HG03432 (cell line): ENCODE data around the gene ZNF605.
"Not testable (repeated sequence)": the region's sequence is repeated elsewhere in the genome, so short reads cannot be mapped to it uniquely, and the experiment has no call there.

ENCODE experiments used
- ATAC-seq: cut with Tn5 transposase; IDR thresholded peaks from one replicate; pipeline ENCODE4 v1.9.1; 2021; ENCODE audit warnings: mild to moderate bottlenecking, moderate library complexity; ENCODE audit not compliant: unreplicated experiment

ZNF605 gene

GRCh38 chr12:132908145-132909029 is 47.7 kb downstream of the ZNF605 start:
- ATAC-seq = peak; percentile 93

DNA sequence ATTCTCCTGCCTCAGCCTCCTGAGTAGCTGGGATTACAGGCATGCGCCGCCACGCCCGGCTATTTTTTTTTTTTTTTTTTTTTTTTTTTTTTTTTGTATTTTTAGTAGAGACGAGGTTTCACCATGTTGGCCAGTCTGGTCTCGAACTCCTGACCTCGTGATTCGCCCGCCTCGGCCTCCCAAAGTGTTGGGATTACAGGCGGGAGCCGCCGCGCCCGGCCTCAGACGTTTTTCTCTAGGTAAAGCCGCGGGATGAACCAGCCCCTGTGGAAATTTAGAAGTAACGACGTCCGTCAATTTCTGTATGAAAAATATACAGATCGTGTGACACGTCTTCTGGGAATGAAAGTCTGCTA is 48.3 kb downstream of the ZNF605 start:
- not testable (repeated sequence) for ATAC-seq

DNA sequence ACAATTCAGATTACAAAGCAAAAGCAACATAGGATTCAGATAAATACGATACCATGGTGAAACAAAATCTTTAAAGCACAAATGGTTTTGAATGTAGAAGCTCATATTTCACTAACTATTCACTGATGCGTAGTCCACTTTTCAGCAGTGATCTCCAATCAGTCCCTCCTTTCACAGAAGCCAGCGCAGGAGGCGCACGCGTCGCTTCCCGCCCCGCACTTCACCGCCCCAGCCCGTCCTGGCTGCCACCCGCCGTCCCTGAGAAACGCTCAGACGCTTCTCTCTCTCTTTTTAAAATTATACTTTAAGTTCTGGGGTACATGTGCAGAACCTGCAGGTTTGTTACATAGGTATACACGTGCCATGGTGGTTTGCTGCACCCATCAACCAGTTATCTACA is 48.9 kb downstream of the ZNF605 start:
- ATAC-seq = no peak

- ATAC-seq = no peak
These were observed 51.3 kb downstream of the ZNF605 start for GRCh38 chr12:132904718-132905328.

GRCh38 chr12:132899033-132899432 is 57.1 kb downstream of the ZNF605 start:
- no peak for ATAC-seq

- no peak for ATAC-seq
These were observed 67.3 kb downstream of the ZNF605 start for GRCh38 chr12:132888852-132889251.

GRCh38 chr12:132887513-132888351 is 68.4 kb downstream of the ZNF605 start, which contains the start of gene CHFR:
TSS of gene CHFR (minus strand) at chr12:132887605. CDS start at chr12:132887328, 277 bp downstream.
- peak; percentile 99 for ATAC-seq

DNA sequence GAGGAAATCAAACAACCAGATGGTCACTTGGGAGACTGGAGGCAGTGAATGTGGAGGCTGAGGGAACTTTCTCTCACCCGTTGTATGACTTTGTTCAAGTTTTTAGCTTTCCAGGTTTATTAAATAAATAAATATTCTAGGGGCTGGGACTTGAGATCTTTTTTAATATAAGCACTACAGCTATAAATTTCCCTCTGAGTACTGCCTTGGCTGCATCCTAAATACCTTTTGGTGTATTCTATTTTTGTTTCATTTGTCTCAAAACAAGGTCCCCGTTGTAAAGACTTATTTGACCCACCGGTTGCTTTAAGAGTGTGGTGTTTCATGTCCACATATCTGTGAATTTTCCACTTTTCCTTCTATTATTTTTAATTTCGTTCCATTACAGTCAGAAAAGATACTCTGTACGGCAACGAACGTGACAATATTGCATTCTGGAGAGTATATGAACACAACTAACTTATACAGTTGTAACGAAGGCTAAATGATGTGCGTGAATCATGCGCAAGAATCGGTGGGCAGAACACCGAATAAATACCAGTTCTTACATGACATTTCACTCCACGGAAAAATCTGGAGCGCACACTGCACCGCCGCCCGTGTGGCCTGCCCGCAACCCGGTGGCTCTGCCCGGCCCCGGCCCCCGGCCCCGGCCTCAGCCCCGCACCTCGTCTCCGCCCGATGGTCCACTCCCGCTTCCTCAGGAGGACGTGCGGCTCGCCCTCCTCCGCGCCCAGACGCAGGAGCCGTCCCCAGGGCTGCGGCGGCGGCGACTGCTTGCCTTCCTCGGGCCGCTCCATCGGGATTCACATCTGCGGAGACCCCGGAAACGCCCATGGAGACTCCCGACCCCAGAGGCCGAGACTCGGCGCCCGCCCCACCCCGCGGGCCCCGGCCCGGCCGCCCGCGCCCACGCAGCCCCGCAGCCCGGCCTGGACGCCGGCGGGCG is 69.3 kb downstream of the ZNF605 start:
- peak; percentile 20 for ATAC-seq

GRCh38 chr12:132881818-132882217 is 74.3 kb downstream of the ZNF605 start:
- ATAC-seq = no peak

GRCh38 chr12:132874620-132875019 is 81.5 kb downstream of the ZNF605 start:
- ATAC-seq = not testable (repeated sequence)

- ATAC-seq = no peak
These were observed 81.9 kb downstream of the ZNF605 start for GRCh38 chr12:132874175-132874574.

DNA sequence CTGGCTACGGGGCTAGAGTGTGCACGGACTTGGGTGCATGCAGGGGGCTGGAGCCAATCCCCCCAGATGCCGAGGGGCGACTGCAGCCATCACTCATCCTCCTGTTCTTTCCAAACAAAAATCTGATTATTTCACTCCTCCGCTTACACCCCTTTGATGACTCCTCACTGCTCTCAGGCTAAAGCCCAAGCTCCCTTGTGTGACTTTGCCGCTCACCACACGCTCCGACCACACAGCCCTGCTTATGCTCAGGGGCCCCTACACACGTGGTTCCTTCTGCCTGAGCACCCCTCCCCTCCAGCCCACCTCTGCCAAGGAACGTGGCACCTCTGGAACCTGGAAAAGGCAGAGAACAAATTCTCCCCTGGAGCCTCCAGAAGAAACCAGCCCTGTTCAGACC is 82.4 kb downstream of the ZNF605 start:
- ATAC-seq = no peak

- no peak for ATAC-seq
These were observed 83.1 kb downstream of the ZNF605 start for GRCh38 chr12:132872975-132873421.

- ATAC-seq = no peak
These were observed 83.8 kb downstream of the ZNF605 start for GRCh38 chr12:132872073-132872855.

- no peak for ATAC-seq
These were observed 86.6 kb downstream of the ZNF605 start for GRCh38 chr12:132869551-132869950.
